ENCODE measurements around the gene RPL22.

The RPL22 gene

GRCh38 chr1:6148497-6149241, 50.7 kb downstream of the RPL22 start:
- H3K27me3 ChIP-seq (ENCODE audit: control insufficient read depth, insufficient read depth, low read length) = peaks cover 17% of the 10 kb centered on the region
- peak overlapping the region; percentile 53 for H3K4me3 ChIP-seq (ENCODE audit: low read length)
- no peak overlapping the region for H3K9ac ChIP-seq (ENCODE audit: low read length)
- no peaks in the 10 kb centered on the region for H3K4me1 ChIP-seq (ENCODE audit: control insufficient read depth, insufficient read depth, low read length)
- no peaks in the 10 kb centered on the region for H3K36me3 ChIP-seq (ENCODE audit: control insufficient read depth, insufficient read depth, low read length)
- no peak overlapping the region for H3K27ac ChIP-seq (ENCODE audit: low read depth, low read length)

GRCh38 chr1:6145864-6146410, 53.5 kb downstream of the RPL22 start:
- Histone ChIP-seq H3K27me3 (ENCODE audit: control insufficient read depth, insufficient read depth, low read length) (peaks cover 17% of the 10 kb centered on the region), H3K36me3 (ENCODE audit: control insufficient read depth, insufficient read depth, low read length) (no peaks in the 10 kb centered on the region), H3K4me3 (ENCODE audit: low read length) (no peak overlapping the region), H3K9ac (ENCODE audit: low read length) (no peak overlapping the region), H3K27ac (ENCODE audit: low read depth, low read length) (no peak overlapping the region), H3K4me1 (ENCODE audit: control insufficient read depth, insufficient read depth, low read length) (no peaks in the 10 kb centered on the region)

GRCh38 chr1:6145396-6145750, 54.0 kb downstream of the RPL22 start:
- Histone ChIP-seq H3K27ac (ENCODE audit: low read depth, low read length) (no peak overlapping the region), H3K9ac (ENCODE audit: low read length) (no peak overlapping the region)

GRCh38 chr1:6144647-6145395, 54.6 kb downstream of the RPL22 start:
- H3K36me3 ChIP-seq (ENCODE audit: control insufficient read depth, insufficient read depth, low read length) = no peaks in the 10 kb centered on the region
- H3K9ac ChIP-seq (ENCODE audit: low read length) = no peak overlapping the region
- no peak overlapping the region for H3K27ac ChIP-seq (ENCODE audit: low read depth, low read length)
- H3K4me3 ChIP-seq (ENCODE audit: low read length) = no peak overlapping the region
- peaks cover 17% of the 10 kb centered on the region for H3K27me3 ChIP-seq (ENCODE audit: control insufficient read depth, insufficient read depth, low read length)
- H3K4me1 ChIP-seq (ENCODE audit: control insufficient read depth, insufficient read depth, low read length) = no peaks in the 10 kb centered on the region

More at GRCh38 chr1:6145396-6145750, 54.0 kb downstream of the RPL22 start:
- H3K4me3 ChIP-seq (ENCODE audit: low read length) = no peak overlapping the region
- no peaks in the 10 kb centered on the region for H3K36me3 ChIP-seq (ENCODE audit: control insufficient read depth, insufficient read depth, low read length)
- H3K27me3 ChIP-seq (ENCODE audit: control insufficient read depth, insufficient read depth, low read length) = peaks cover 17% of the 10 kb centered on the region
- H3K4me1 ChIP-seq (ENCODE audit: control insufficient read depth, insufficient read depth, low read length) = no peaks in the 10 kb centered on the region

GRCh38 chr1:6144175-6144574, 55.2 kb downstream of the RPL22 start:
- no peak overlapping the region for H3K4me3 ChIP-seq (ENCODE audit: low read length)
- H3K9ac ChIP-seq (ENCODE audit: low read length) = no peak overlapping the region
- H3K4me1 ChIP-seq (ENCODE audit: control insufficient read depth, insufficient read depth, low read length) = no peaks in the 10 kb centered on the region
- peaks cover 14% of the 10 kb centered on the region for H3K27me3 ChIP-seq (ENCODE audit: control insufficient read depth, insufficient read depth, low read length)
- H3K36me3 ChIP-seq (ENCODE audit: control insufficient read depth, insufficient read depth, low read length) = no peaks in the 10 kb centered on the region
- no peak overlapping the region for H3K27ac ChIP-seq (ENCODE audit: low read depth, low read length)

- Histone ChIP-seq H3K4me3 (ENCODE audit: low read length) (no peak overlapping the region), H3K27ac (ENCODE audit: low read depth, low read length) (no peak overlapping the region), H3K36me3 (ENCODE audit: control insufficient read depth, insufficient read depth, low read length) (no peaks in the 10 kb centered on the region), H3K4me1 (ENCODE audit: control insufficient read depth, insufficient read depth, low read length) (no peaks in the 10 kb centered on the region), H3K9ac (ENCODE audit: low read length) (no peak overlapping the region), H3K27me3 (ENCODE audit: control insufficient read depth, insufficient read depth, low read length) (peaks cover 12% of the 10 kb centered on the region)
Observed at GRCh38 chr1:6143395-6143794, 56.0 kb downstream of the RPL22 start.

- Histone ChIP-seq H3K27me3 (ENCODE audit: control insufficient read depth, insufficient read depth, low read length) (peaks cover 6% of the 10 kb centered on the region), H3K9ac (ENCODE audit: low read length) (no peak overlapping the region), H3K4me1 (ENCODE audit: control insufficient read depth, insufficient read depth, low read length) (no peaks in the 10 kb centered on the region), H3K4me3 (ENCODE audit: low read length) (no peak overlapping the region), H3K27ac (ENCODE audit: low read depth, low read length) (no peak overlapping the region), H3K36me3 (ENCODE audit: control insufficient read depth, insufficient read depth, low read length) (no peaks in the 10 kb centered on the region)
Observed at GRCh38 chr1:6142734-6143133, 56.7 kb downstream of the RPL22 start.

- Histone ChIP-seq H3K27ac (ENCODE audit: low read depth, low read length) (no peak overlapping the region), H3K4me1 (ENCODE audit: control insufficient read depth, insufficient read depth, low read length) (no peaks in the 10 kb centered on the region), H3K4me3 (ENCODE audit: low read length) (no peak overlapping the region), H3K36me3 (ENCODE audit: control insufficient read depth, insufficient read depth, low read length) (no peaks in the 10 kb centered on the region), H3K9ac (ENCODE audit: low read length) (no peak overlapping the region), H3K27me3 (ENCODE audit: control insufficient read depth, insufficient read depth, low read length) (peaks cover 2% of the 10 kb centered on the region)
Observed at GRCh38 chr1:6142036-6142621, 57.3 kb downstream of the RPL22 start.

- no peak overlapping the region for H3K9ac ChIP-seq (ENCODE audit: low read length)
- H3K27ac ChIP-seq (ENCODE audit: low read depth, low read length) = no peak overlapping the region
- no peak overlapping the region for H3K4me3 ChIP-seq (ENCODE audit: low read length)
- H3K27me3 ChIP-seq (ENCODE audit: control insufficient read depth, insufficient read depth, low read length) = peaks cover 2% of the 10 kb centered on the region
- H3K36me3 ChIP-seq (ENCODE audit: control insufficient read depth, insufficient read depth, low read length) = no peaks in the 10 kb centered on the region
- no peaks in the 10 kb centered on the region for H3K4me1 ChIP-seq (ENCODE audit: control insufficient read depth, insufficient read depth, low read length)
Observed at GRCh38 chr1:6141592-6141991, 57.8 kb downstream of the RPL22 start.

GRCh38 chr1:6140413-6140812, 59.0 kb downstream of the RPL22 start:
- Histone ChIP-seq H3K4me3 (ENCODE audit: low read length) (no peak overlapping the region), H3K36me3 (ENCODE audit: control insufficient read depth, insufficient read depth, low read length) (no peaks in the 10 kb centered on the region), H3K27me3 (ENCODE audit: control insufficient read depth, insufficient read depth, low read length) (no peaks in the 10 kb centered on the region), H3K9ac (ENCODE audit: low read length) (no peak overlapping the region), H3K27ac (ENCODE audit: low read depth, low read length) (no peak overlapping the region), H3K4me1 (ENCODE audit: control insufficient read depth, insufficient read depth, low read length) (no peaks in the 10 kb centered on the region)

GRCh38 chr1:6137758-6138157, 61.6 kb downstream of the RPL22 start:
- Histone ChIP-seq H3K27me3 (ENCODE audit: control insufficient read depth, insufficient read depth, low read length) (no peaks in the 10 kb centered on the region), H3K9ac (ENCODE audit: low read length) (no peak overlapping the region), H3K4me1 (ENCODE audit: control insufficient read depth, insufficient read depth, low read length) (no peaks in the 10 kb centered on the region), H3K27ac (ENCODE audit: low read depth, low read length) (no peak overlapping the region), H3K36me3 (ENCODE audit: control insufficient read depth, insufficient read depth, low read length) (no peaks in the 10 kb centered on the region), H3K4me3 (ENCODE audit: low read length) (no peak overlapping the region)

- H3K9ac ChIP-seq (ENCODE audit: low read length) = no peak overlapping the region
- H3K4me1 ChIP-seq (ENCODE audit: control insufficient read depth, insufficient read depth, low read length) = no peaks in the 10 kb centered on the region
- no peak overlapping the region for H3K27ac ChIP-seq (ENCODE audit: low read depth, low read length)
- H3K4me3 ChIP-seq (ENCODE audit: low read length) = no peak overlapping the region
- no peaks in the 10 kb centered on the region for H3K27me3 ChIP-seq (ENCODE audit: control insufficient read depth, insufficient read depth, low read length)
- H3K36me3 ChIP-seq (ENCODE audit: control insufficient read depth, insufficient read depth, low read length) = no peaks in the 10 kb centered on the region
Observed at GRCh38 chr1:6136516-6137220, 62.7 kb downstream of the RPL22 start.
